GM12878 (cell line): Measurements from ENCODE around the gene UBE2E2. TPM values are rescaled to one million over a fixed set of nuclear protein-coding genes. Genes with fewer than 3 reads are reported as not detected.
"Not testable (repeated sequence)": the region's sequence is repeated elsewhere in the genome, so short reads cannot be mapped to it uniquely, and the experiment has no call there.

Experiments
- ATAC-seq: fragments of 200-7000 bp; cut with Tn5 transposase; 3 replicates; pipeline ENCODE4 v1.9.1; 2020; ENCODE audit warnings: mild to moderate bottlenecking, moderate library complexity
- BruUV-seq: library from RNA; stranded (reverse); fragments of 400-500 nt; replicated peaks from 2 replicates; lab custom pipeline; 2021; lab: Mats Ljungman, UMichigan
- CTCF ChIA-PET: fragments of 300-600 bp; sonication (Branson Sonifier 250); formaldehyde crosslinking; extraction: SDS; loops from one replicate; lab custom pipeline; 2021; ENCODE audit warnings: inconsistent platforms; lab: Yijun Ruan, JAX
- POLR2A ChIA-PET: fragments of 350-600 bp; formaldehyde crosslinking; extraction: SDS; loops from one replicate; lab custom pipeline; 2021; ENCODE audit warnings: inconsistent platforms; lab: Charles Lee
- RAD21 ChIA-PET: fragments of 300-600 bp; sonication (Branson Sonifier 250); formaldehyde crosslinking; loops from one replicate; lab custom pipeline; 2023; ENCODE audit warnings: antibody characterized with exemption; ENCODE audit not compliant: unreplicated experiment; lab: Charles Lee
- SMC1A ChIA-PET: fragments of 300-600 bp; sonication (Branson Sonifier 250); formaldehyde crosslinking; loops from one replicate; lab custom pipeline; 2023; ENCODE audit not compliant: unreplicated experiment, uncharacterized antibody; lab: Charles Lee
- DNase-seq: peaks from one replicate; pipeline ENCODE4 v3.0.0-alpha.2; 2011; ENCODE audit warnings: low read depth, low spot score
- FAIRE-seq: peaks from 3 replicates; lab custom pipeline; 2011; peaks lifted over from hg19 to GRCh38; lab: Jason Lieb, UNC
- H2AFZ ChIP-seq: 2 replicates; pipeline ENCODE4 v1.6.0; 2011; ENCODE audit warnings: low read depth, low read length, control low read depth; ENCODE audit not compliant: control insufficient read depth
- H3K27ac ChIP-seq: 2 replicates; pipeline ENCODE4 v1.5.1; 2011; ENCODE audit warnings: control low read depth; ENCODE audit not compliant: control insufficient read depth, insufficient read depth
- H3K27me3 ChIP-seq, 2 experiments: replicated peaks in 1 of 2; 2 replicates each; pipeline versions ENCODE4 v1.6.0 to v1.6.1; 2011; ENCODE audit warnings: low read length in 1 of 2; ENCODE audit not compliant: control insufficient read depth in 2 of 2, insufficient read depth in 2 of 2
- H3K36me3 ChIP-seq, 2 experiments: 2 replicates each; pipeline ENCODE4 v1.5.1; 2011; ENCODE audit warnings: low read length in 1 of 2; ENCODE audit not compliant: control insufficient read depth in 2 of 2, insufficient read depth in 2 of 2
- H3K4me1 ChIP-seq: 2 replicates; pipeline ENCODE4 v1.6.1; 2011; ENCODE audit warnings: mild to moderate bottlenecking, low read length, moderate library complexity, mixed read lengths; ENCODE audit not compliant: control insufficient read depth, insufficient read depth
- H3K4me2 ChIP-seq: 2 replicates; pipeline ENCODE4 v1.6.0; 2011; ENCODE audit warnings: control low read depth; ENCODE audit not compliant: control insufficient read depth, insufficient read depth
- H3K4me3 ChIP-seq: fragments of 200-600 bp; sonication (generic); 2 replicates; pipeline ENCODE4 v1.5.1; 2016
- H3K79me2 ChIP-seq: 2 replicates; pipeline ENCODE4 v1.6.0; 2011; ENCODE audit warnings: low read length; ENCODE audit not compliant: control insufficient read depth, insufficient read depth
- H3K9ac ChIP-seq: 2 replicates; pipeline ENCODE4 v1.8.0; 2011; ENCODE audit warnings: low read length, control low read depth, mixed read lengths; ENCODE audit not compliant: control insufficient read depth, insufficient read depth
- H3K9me3 ChIP-seq: replicated peaks from 3 replicates; pipeline ENCODE4 v1.5.1; 2011; ENCODE audit warnings: mild to moderate bottlenecking, low read length; ENCODE audit not compliant: control insufficient read depth, insufficient read depth
- H4K20me1 ChIP-seq: 2 replicates; pipeline ENCODE4 v1.6.0; 2011; ENCODE audit not compliant: control insufficient read depth, insufficient read depth
- CBX3 ChIP-seq: fragments of 200-600 bp; sonication (generic); IDR thresholded peaks from 2 replicates; pipeline ENCODE4 v1.6.1; 2016; ENCODE audit warnings: low read depth, borderline replicate concordance
- FOXK2 ChIP-seq: fragments of 450-650 bp; IDR thresholded peaks from 2 replicates; pipeline ENCODE4 v1.6.1; 2017; ENCODE audit warnings: mild to moderate bottlenecking, moderate library complexity
- NFIC ChIP-seq: IDR thresholded peaks from 2 replicates; pipeline ENCODE4 v1.6.1; 2012; ENCODE audit warnings: low read depth, mild to moderate bottlenecking, inconsistent platforms, low read length, moderate library complexity
- NFXL1 ChIP-seq: fragments of 450-650 bp; IDR thresholded peaks from 2 replicates; pipeline ENCODE4 v1.6.1; 2017; ENCODE audit warnings: antibody characterized with exemption, mild to moderate bottlenecking, borderline replicate concordance
- POLR2A ChIP-seq: IDR thresholded peaks from 2 replicates; pipeline ENCODE4 v1.6.1; 2011; ENCODE audit warnings: low read depth, mild to moderate bottlenecking, low read length
- POU2F2 ChIP-seq: IDR thresholded peaks from 3 replicates; pipeline ENCODE4 v1.6.1; 2011; ENCODE audit warnings: low read depth, mild to moderate bottlenecking, low read length, borderline replicate concordance
- TCF12 ChIP-seq: IDR thresholded peaks from 2 replicates; pipeline ENCODE4 v1.6.1; 2011; ENCODE audit warnings: low read depth, mild to moderate bottlenecking, low read length
- WGBS: methylation state at CpG from one replicate; pipeline ENCODE4 v1.1.6; 2016; ENCODE audit warnings: low lambda C conversion rate; ENCODE audit not compliant: insufficient replicate concordance, insufficient coverage; ENCODE audit errors: missing lambda C conversion rate; 5-methylcytosine and 5-hydroxymethylcytosine counted together
- in situ Hi-C: fragments of 300-500 bp; cut with MboI; formaldehyde crosslinking; loops from 9 replicates; pipeline ENCODE4 v1.14.3; 2018; ENCODE audit warnings: mixed read lengths
- intact Hi-C: fragments of 100-400 bp; cut with micrococcal nuclease; formaldehyde crosslinking; loops from one replicate; pipeline ENCODE4 v1.14.2; 2022; ENCODE audit not compliant: unreplicated experiment
- polyA plus RNA-seq, 11 experiments: library from polyadenylated mRNA; depleted of rRNA in 4 of 11; unstranded in 6 of 11; stranded (reverse) in 5 of 11; fragments of >200 nt; fragmentation: Nextera tagmentation in 4 of 11; fragmentation: Illumina TruSeq in 1 of 11; extraction: Ambion mirVana in 4 of 11; extraction: Trizol in 1 of 11; gene quantifications; 1 replicate in 1 of 11; 2 replicates in 10 of 11; pipeline versions ENCODE4 v1.2.1 to v1.2.3, GENCODE V29; 2011 to 2016; ENCODE audit warnings: inconsistent platforms in 2 of 11, missing spikeins in 2 of 11, low read depth in 1 of 11
- total RNA-seq, 4 experiments: library from RNA; depleted of rRNA in 3 of 4; stranded (reverse); fragments of >200 nt in 3 of 4; fragmentation: Illumina TruSeq in 1 of 4; extraction: Trizol in 1 of 4; gene quantifications; 2 replicates each; pipeline versions ENCODE4 v1.2.1 to v1.2.3, GENCODE V29; 2013 to 2021
- TF ChIP-seq, protein P1 (sequence below), 3 experiments: IDR thresholded peaks in 2 of 3; conservative IDR thresholded peaks in 1 of 3; 2 replicates each; pipeline ENCODE4 v1.5.1; 2011; ENCODE audit warnings: low read depth in 3 of 3, low read length in 3 of 3, mild to moderate bottlenecking in 3 of 3, control low read depth in 2 of 3, moderate library complexity in 2 of 3, inconsistent platforms in 1 of 3, mixed read lengths in 1 of 3; ENCODE audit not compliant: control insufficient read depth in 2 of 3, insufficient read depth in 1 of 3; ENCODE audit errors: extremely low read depth in 1 of 3

The UBE2E2 gene
- total and polyA plus RNA-seq, 10 of the 15 experiments (the other 5 are each of a cell fraction or from before 2014, with no cell fraction given): 8.7 to 71.0 (median 36.4) TPM

DNA sequence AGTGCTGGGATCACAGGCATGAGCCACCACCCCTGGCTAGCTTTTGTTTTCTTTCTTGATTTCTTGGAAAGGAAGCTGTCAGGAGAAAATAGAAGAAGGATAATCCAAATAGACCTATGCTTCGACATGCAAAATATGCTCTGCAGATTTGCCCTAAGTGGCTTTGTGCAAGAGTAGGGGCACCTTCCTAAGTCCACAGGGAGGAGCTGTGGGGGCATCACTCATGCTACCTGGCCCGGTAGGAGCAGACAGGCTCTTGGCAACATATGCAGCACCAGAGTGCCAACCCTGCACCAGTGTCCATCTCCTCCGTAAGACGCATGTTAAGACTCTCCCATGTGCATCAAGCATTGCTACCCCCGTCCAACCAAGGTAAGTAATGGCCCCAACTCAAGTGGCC is 411.9 kb downstream of the UBE2E2 start (continued):
- no peak for TF ChIP-seq POU2F2
- no peak for TF ChIP-seq POLR2A
- TF ChIP-seq, protein P1, sequence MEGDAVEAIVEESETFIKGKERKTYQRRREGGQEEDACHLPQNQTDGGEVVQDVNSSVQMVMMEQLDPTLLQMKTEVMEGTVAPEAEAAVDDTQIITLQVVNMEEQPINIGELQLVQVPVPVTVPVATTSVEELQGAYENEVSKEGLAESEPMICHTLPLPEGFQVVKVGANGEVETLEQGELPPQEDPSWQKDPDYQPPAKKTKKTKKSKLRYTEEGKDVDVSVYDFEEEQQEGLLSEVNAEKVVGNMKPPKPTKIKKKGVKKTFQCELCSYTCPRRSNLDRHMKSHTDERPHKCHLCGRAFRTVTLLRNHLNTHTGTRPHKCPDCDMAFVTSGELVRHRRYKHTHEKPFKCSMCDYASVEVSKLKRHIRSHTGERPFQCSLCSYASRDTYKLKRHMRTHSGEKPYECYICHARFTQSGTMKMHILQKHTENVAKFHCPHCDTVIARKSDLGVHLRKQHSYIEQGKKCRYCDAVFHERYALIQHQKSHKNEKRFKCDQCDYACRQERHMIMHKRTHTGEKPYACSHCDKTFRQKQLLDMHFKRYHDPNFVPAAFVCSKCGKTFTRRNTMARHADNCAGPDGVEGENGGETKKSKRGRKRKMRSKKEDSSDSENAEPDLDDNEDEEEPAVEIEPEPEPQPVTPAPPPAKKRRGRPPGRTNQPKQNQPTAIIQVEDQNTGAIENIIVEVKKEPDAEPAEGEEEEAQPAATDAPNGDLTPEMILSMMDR (IDR thresholded peaks at IDR 0.05 in 2 of 3, conservative IDR thresholded peaks at IDR 0.05 in 1 of 3; ENCODE audit: control insufficient read depth in 2 of 3, extremely low read depth in 1 of 3, insufficient read depth in 1 of 3, low read depth in 3 of 3, low read length in 3 of 3): peak in 1 of 3 experiments; percentile 7; a peak in 1 of 6 replicates
- TF ChIP-seq FOXK2: no peak
- TF ChIP-seq TCF12: no peak
- TF ChIP-seq NFXL1: no peak
- no peak for TF ChIP-seq CBX3
- no peak for TF ChIP-seq NFIC

DNA sequence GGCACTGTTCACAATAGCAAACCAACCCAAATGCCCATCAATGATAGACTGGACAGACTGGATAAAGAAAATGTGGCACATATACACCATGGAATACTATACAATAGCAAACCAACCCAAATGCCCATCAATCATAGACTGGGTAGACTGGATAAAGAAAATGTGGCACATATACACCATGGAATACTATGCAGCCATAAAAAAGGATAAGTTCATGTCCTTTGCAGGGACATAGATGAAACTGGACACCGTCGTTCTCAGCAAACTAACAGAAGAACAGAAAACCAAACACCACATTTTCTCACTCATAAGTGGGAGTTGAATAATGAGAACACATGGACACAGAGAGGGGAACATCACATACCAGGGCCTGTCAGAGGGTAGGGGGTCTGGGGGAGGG is 415.3 kb downstream of the UBE2E2 start:
- CTCF ChIA-PET, in situ Hi-C loops, H3K4me3 ChIP-seq, H3K9ac ChIP-seq, H3K9me3 ChIP-seq, H4K20me1 ChIP-seq, BruUV-seq, RAD21 ChIA-PET, H3K27me3 ChIP-seq, H3K79me2 ChIP-seq, DNase-seq, FAIRE-seq, ATAC-seq, H2AFZ ChIP-seq, SMC1A ChIA-PET, H3K27ac ChIP-seq, H3K4me1 ChIP-seq, intact Hi-C loops, H3K36me3 ChIP-seq, POLR2A ChIA-PET, H3K4me2 ChIP-seq: not testable (repeated sequence)
- 83% methylated on average over 2 of the region's 2 CpGs for WGBS
